ENCODE data around the gene AGAP1.

The AGAP1 gene

DNA sequence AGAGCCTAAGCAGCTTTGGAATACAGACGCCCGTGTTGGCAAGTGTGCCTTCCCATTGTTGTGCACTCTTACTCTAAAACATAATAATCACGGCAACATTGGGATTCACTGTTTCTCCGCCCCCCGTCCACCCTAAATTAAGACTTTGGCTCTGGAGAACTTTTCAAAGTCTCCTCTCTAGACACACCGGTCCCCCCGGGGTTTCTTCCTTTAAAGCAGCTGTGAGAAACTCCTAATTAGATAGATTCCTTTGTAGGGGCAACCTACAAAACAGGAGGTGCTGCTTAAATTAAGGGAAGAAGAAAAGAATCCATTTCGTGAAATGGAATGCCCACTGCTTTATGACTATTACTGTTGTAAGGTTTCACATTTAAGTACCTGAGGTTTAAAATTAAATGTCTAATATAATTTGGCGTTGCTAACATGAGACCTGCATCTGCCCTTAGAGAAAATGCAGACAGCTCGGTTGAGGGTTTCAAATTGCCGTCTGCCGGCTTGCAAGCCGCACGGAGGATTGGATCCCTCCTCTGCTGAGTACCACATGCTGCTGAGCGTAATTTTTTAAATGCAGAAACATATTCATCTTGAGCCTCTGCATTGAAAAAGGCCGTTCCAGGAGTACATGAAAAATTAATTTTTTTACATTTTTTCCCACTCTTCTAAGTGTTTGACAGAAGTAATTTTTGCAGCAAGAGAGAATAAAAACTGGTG lies 441.1 kb downstream of the AGAP1 start:
- Histone ChIP-seq H3K27ac (ENCODE audit: low read depth, low read length) (no peak overlapping the region), H3K4me3 (ENCODE audit: low read length) (no peak overlapping the region), H3F3A (ENCODE audit: control insufficient read depth, insufficient read depth) (no peaks in the 10 kb centered on the region), H3K36me3 (ENCODE audit: control insufficient read depth, low read length) (no peaks in the 10 kb centered on the region), H3K27me3 (ENCODE audit: control insufficient read depth, low read length) (no peaks in the 10 kb centered on the region), H3K9me2 (replicated peaks; ENCODE audit: control insufficient read depth, low read length) (no peaks in the 10 kb centered on the region), H3K9me3 (ENCODE audit: control insufficient read depth, insufficient read depth, low read length) (no peaks in the 10 kb centered on the region; the same call in 1 of the 2 replicates), H3K79me2 (ENCODE audit: control insufficient read depth, low read length) (no peaks in the 10 kb centered on the region), H3K4me2 (ENCODE audit: low read length) (no peak overlapping the region), H4K20me1 (ENCODE audit: control insufficient read depth, insufficient read depth, low read depth, low read length) (no peaks in the 10 kb centered on the region), H3K4me1 (ENCODE audit: control insufficient read depth, low read length) (no peaks in the 10 kb centered on the region)
- TF ChIP-seq, protein P1, sequence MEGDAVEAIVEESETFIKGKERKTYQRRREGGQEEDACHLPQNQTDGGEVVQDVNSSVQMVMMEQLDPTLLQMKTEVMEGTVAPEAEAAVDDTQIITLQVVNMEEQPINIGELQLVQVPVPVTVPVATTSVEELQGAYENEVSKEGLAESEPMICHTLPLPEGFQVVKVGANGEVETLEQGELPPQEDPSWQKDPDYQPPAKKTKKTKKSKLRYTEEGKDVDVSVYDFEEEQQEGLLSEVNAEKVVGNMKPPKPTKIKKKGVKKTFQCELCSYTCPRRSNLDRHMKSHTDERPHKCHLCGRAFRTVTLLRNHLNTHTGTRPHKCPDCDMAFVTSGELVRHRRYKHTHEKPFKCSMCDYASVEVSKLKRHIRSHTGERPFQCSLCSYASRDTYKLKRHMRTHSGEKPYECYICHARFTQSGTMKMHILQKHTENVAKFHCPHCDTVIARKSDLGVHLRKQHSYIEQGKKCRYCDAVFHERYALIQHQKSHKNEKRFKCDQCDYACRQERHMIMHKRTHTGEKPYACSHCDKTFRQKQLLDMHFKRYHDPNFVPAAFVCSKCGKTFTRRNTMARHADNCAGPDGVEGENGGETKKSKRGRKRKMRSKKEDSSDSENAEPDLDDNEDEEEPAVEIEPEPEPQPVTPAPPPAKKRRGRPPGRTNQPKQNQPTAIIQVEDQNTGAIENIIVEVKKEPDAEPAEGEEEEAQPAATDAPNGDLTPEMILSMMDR (IDR thresholded peaks at IDR 0.05; ENCODE audit: low read depth, low read length, poor library complexity, severe bottlenecking) = no peak
- TF ChIP-seq EZH2phosphoT487 (IDR thresholded peaks at IDR 0.05; ENCODE audit: borderline replicate concordance, low read length) = no peak

DNA sequence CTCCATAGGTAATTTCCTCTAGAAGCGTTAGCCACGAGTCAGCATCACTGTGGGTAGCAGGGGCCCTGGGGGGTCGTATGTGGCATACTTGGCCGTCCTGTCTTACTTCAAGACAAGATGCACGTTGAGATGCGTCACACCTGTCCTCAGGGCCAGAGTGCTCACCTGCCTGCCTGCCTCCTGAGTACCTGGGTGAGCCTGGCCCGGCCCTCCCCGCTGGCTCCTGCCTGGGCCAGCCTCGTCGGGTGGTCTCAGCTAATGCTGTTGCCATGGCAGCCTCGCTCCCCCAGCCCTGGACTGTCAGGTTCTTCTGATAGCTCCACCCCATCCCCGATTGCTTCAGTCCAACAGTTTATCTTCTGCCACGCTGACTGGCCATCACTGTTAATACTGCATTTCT lies 441.9 kb downstream of the AGAP1 start:
- Histone ChIP-seq H3F3A (ENCODE audit: control insufficient read depth, insufficient read depth) (no peaks in the 10 kb centered on the region), H4K20me1 (ENCODE audit: control insufficient read depth, insufficient read depth, low read depth, low read length) (no peaks in the 10 kb centered on the region), H3K79me2 (ENCODE audit: control insufficient read depth, low read length) (no peaks in the 10 kb centered on the region), H3K36me3 (ENCODE audit: control insufficient read depth, low read length) (no peaks in the 10 kb centered on the region), H3K4me1 (ENCODE audit: control insufficient read depth, low read length) (no peaks in the 10 kb centered on the region), H3K4me2 (ENCODE audit: low read length) (no peak overlapping the region), H3K27ac (ENCODE audit: low read depth, low read length) (no peak overlapping the region), H3K9me2 (replicated peaks; ENCODE audit: control insufficient read depth, low read length) (no peaks in the 10 kb centered on the region), H3K4me3 (ENCODE audit: low read length) (no peak overlapping the region), H3K27me3 (ENCODE audit: control insufficient read depth, low read length) (no peaks in the 10 kb centered on the region), H3K9me3 (ENCODE audit: control insufficient read depth, insufficient read depth, low read length) (no peaks in the 10 kb centered on the region; the same call in 1 of the 2 replicates)
- TF ChIP-seq, protein P1 (IDR thresholded peaks at IDR 0.05; ENCODE audit: low read depth, low read length, poor library complexity, severe bottlenecking) = no peak
- no peak for TF ChIP-seq EZH2phosphoT487 (IDR thresholded peaks at IDR 0.05; ENCODE audit: borderline replicate concordance, low read length)

DNA sequence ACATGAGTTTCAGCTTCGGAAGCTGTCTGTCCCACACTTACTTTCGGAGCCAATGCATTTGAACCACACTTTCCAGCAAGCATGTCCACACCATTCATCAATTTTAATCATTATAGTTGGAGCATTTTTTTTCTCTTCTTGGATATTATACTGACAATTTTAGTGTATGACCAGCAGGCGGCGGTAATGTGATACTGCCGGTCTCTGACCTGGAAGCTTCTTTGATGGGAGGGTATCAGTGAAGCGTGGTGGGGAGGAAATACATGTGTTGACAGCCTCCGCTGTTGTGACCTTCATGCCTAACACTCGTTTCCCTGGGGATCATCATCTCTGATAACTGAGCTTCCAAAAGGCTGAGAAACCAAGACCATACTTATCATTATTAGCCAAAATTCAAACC lies 442.6 kb downstream of the AGAP1 start:
- Histone ChIP-seq H3K4me3 (ENCODE audit: low read length) (no peak overlapping the region), H3K9me3 (ENCODE audit: control insufficient read depth, insufficient read depth, low read length) (no peaks in the 10 kb centered on the region; the same call in 1 of the 2 replicates), H3F3A (ENCODE audit: control insufficient read depth, insufficient read depth) (no peaks in the 10 kb centered on the region), H3K4me1 (ENCODE audit: control insufficient read depth, low read length) (no peaks in the 10 kb centered on the region), H3K4me2 (ENCODE audit: low read length) (no peak overlapping the region), H3K79me2 (ENCODE audit: control insufficient read depth, low read length) (no peaks in the 10 kb centered on the region), H3K9me2 (replicated peaks; ENCODE audit: control insufficient read depth, low read length) (no peaks in the 10 kb centered on the region), H3K27ac (ENCODE audit: low read depth, low read length) (no peak overlapping the region), H4K20me1 (ENCODE audit: control insufficient read depth, insufficient read depth, low read depth, low read length) (no peaks in the 10 kb centered on the region), H3K36me3 (ENCODE audit: control insufficient read depth, low read length) (no peaks in the 10 kb centered on the region), H3K27me3 (ENCODE audit: control insufficient read depth, low read length) (no peaks in the 10 kb centered on the region)
- no peak for TF ChIP-seq EZH2phosphoT487 (IDR thresholded peaks at IDR 0.05; ENCODE audit: borderline replicate concordance, low read length)
- TF ChIP-seq, protein P1 (IDR thresholded peaks at IDR 0.05; ENCODE audit: low read depth, low read length, poor library complexity, severe bottlenecking) = peak; percentile 57

Data from DOHH2 (cell line).